Measurements from ENCODE around the gene SLC27A1. TPM values are rescaled to one million over a fixed set of nuclear protein-coding genes. Genes with fewer than 3 reads are reported as not detected.

Gene SLC27A1
- total and polyA plus RNA-seq, 10 of the 15 experiments (the other 5 are each of a cell fraction or from before 2014, with no cell fraction given) = 0.11 to 2.3 (median 1.2) TPM

DNA sequence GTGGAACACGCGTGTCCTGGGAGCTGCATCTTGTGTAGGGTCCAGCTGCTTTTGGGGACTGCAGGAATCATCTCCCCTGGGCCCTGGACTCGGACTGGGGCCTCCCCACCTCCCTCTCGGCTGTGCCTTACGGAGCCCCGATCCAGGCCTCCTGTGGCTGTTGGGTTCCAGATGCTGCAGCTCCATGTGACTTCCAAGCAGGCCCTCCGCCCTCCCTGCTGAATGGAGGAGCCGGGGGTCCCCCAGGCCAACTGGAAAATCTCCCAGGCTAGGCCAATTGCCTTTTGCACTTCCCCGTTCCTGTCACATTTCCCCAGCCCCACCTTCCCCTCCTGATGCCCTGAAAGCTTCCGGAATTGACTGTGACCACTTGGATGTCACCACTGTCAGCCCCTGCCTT lies 34.9 kb downstream of the SLC27A1 start:
- CTCF ChIA-PET = interaction anchor here (0.6 to 1.5 kb wide), 3 partner anchors 9 to 354 kb away, joined by 3 to 5 read pairs (median 3); no protein-coding TSS in a partner anchor
- SMC1A ChIA-PET (ENCODE audit: uncharacterized antibody, unreplicated experiment) = no interaction called here
- no TSS peak for BruUV-seq (replicated peaks)

More for the DNA sequence above, 34.9 kb downstream of the SLC27A1 start:
- no peak for DNase-seq (ENCODE audit: low read depth, low spot score)
- Histone ChIP-seq H2AFZ (ENCODE audit: control insufficient read depth, low read depth, low read length) (no peak overlapping the region), H3K4me3 (no peak overlapping the region), H3K4me2 (ENCODE audit: control insufficient read depth, insufficient read depth) (no peak overlapping the region), H3K27me3 (replicated peaks in 1 of 2; ENCODE audit: control insufficient read depth in 2 of 2, insufficient read depth in 2 of 2, low read length in 1 of 2) (no peaks in the 10 kb centered on the region), H3K36me3 (ENCODE audit: control insufficient read depth in 2 of 2, insufficient read depth in 2 of 2, low read length in 1 of 2) (no peaks in the 10 kb centered on the region; a peak in 1 of 4 replicates), H3K9ac (ENCODE audit: control insufficient read depth, insufficient read depth, low read length) (no peak overlapping the region), H3K9me3 (replicated peaks; ENCODE audit: control insufficient read depth, insufficient read depth, low read length) (no peaks in the 10 kb centered on the region; the same call in 2 of the 3 replicates), H3K27ac (ENCODE audit: control insufficient read depth, insufficient read depth) (no peak overlapping the region), H3K4me1 (ENCODE audit: control insufficient read depth, insufficient read depth, low read length) (peaks cover 4% of the 10 kb centered on the region), H3K79me2 (ENCODE audit: control insufficient read depth, insufficient read depth, low read length) (peaks cover 15% of the 10 kb centered on the region), H4K20me1 (ENCODE audit: control insufficient read depth, insufficient read depth) (no peaks in the 10 kb centered on the region)
- RAD21 ChIA-PET (ENCODE audit: unreplicated experiment) = no interaction called here
- no peak for TF ChIP-seq ZBED1 (IDR thresholded peaks at IDR 0.05; ENCODE audit: borderline replicate concordance)
- no peak for TF ChIP-seq SIX5 (IDR thresholded peaks at IDR 0.05; ENCODE audit: low read depth, low read length, severe bottlenecking)
- no peak for TF ChIP-seq ZNF217 (IDR thresholded peaks at IDR 0.05)
- TF ChIP-seq BACH1 (IDR thresholded peaks at IDR 0.05; ENCODE audit: borderline replicate concordance) = no peak
- no peak for TF ChIP-seq PAX8 (IDR thresholded peaks at IDR 0.05)
- no peak for TF ChIP-seq ETV6 (conservative IDR thresholded peaks at IDR 0.05 in 1 of 2, IDR thresholded peaks at IDR 0.05 in 1 of 2; ENCODE audit: borderline replicate concordance in 1 of 2, low read depth in 1 of 2)
- TF ChIP-seq, protein P1, sequence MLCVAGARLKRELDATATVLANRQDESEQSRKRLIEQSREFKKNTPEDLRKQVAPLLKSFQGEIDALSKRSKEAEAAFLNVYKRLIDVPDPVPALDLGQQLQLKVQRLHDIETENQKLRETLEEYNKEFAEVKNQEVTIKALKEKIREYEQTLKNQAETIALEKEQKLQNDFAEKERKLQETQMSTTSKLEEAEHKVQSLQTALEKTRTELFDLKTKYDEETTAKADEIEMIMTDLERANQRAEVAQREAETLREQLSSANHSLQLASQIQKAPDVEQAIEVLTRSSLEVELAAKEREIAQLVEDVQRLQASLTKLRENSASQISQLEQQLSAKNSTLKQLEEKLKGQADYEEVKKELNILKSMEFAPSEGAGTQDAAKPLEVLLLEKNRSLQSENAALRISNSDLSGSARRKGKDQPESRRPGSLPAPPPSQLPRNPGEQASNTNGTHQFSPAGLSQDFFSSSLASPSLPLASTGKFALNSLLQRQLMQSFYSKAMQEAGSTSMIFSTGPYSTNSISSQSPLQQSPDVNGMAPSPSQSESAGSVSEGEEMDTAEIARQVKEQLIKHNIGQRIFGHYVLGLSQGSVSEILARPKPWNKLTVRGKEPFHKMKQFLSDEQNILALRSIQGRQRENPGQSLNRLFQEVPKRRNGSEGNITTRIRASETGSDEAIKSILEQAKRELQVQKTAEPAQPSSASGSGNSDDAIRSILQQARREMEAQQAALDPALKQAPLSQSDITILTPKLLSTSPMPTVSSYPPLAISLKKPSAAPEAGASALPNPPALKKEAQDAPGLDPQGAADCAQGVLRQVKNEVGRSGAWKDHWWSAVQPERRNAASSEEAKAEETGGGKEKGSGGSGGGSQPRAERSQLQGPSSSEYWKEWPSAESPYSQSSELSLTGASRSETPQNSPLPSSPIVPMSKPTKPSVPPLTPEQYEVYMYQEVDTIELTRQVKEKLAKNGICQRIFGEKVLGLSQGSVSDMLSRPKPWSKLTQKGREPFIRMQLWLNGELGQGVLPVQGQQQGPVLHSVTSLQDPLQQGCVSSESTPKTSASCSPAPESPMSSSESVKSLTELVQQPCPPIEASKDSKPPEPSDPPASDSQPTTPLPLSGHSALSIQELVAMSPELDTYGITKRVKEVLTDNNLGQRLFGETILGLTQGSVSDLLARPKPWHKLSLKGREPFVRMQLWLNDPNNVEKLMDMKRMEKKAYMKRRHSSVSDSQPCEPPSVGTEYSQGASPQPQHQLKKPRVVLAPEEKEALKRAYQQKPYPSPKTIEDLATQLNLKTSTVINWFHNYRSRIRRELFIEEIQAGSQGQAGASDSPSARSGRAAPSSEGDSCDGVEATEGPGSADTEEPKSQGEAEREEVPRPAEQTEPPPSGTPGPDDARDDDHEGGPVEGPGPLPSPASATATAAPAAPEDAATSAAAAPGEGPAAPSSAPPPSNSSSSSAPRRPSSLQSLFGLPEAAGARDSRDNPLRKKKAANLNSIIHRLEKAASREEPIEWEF (IDR thresholded peaks at IDR 0.05; ENCODE audit: insufficient replicate concordance, low read depth, low read length) = no peak
- TF ChIP-seq NR2C1 (IDR thresholded peaks at IDR 0.05) = no peak
- TF ChIP-seq ASH2L (IDR thresholded peaks at IDR 0.05; ENCODE audit: borderline replicate concordance, low read depth) = no peak
- no peak for TF ChIP-seq RAD21 (IDR thresholded peaks at IDR 0.05; ENCODE audit: insufficient read depth, low read depth, low read length)
- TF ChIP-seq POLR2AphosphoS2 (IDR thresholded peaks at IDR 0.05; ENCODE audit: low read depth, low read length) = no peak
- TF ChIP-seq SMC3 (IDR thresholded peaks at IDR 0.05; ENCODE audit: borderline replicate concordance, low read length) = no peak
- TF ChIP-seq ESRRA (IDR thresholded peaks at IDR 0.05; ENCODE audit: low read length) = no peak
- in situ Hi-C loops (cut with MboI) = no loop called here
- intact Hi-C loops (cut with micrococcal nuclease; ENCODE audit: unreplicated experiment) = no loop called here
- no peak for FAIRE-seq
- no peak for ATAC-seq
- POLR2A ChIA-PET = interaction anchor here (0.5 kb wide), 1 partner anchor 200 kb away, joined by 3 read pairs; no protein-coding TSS in a partner anchor
- 74% methylated on average over 10 of the region's 10 CpGs for WGBS (ENCODE audit: insufficient coverage, insufficient replicate concordance, low lambda C conversion rate, missing lambda C conversion rate)
